SH-SY5Y (cell line): ENCODE measurements around the gene TIAM2.

Experiments
- GATA2 ChIP-seq: IDR thresholded peaks from 2 replicates; pipeline ENCODE4 v1.6.1; 2011; ENCODE audit warnings: mild to moderate bottlenecking, low read depth, low read length
- GATA3 ChIP-seq: IDR thresholded peaks from 2 replicates; pipeline ENCODE4 v1.6.1; 2011; ENCODE audit warnings: low read depth, mild to moderate bottlenecking, low read length, moderate library complexity

GRCh38 chr6:155250701-155251381 is 255.7 kb downstream of the TIAM2 start:
- TF ChIP-seq GATA2 (no peak), GATA3 (no peak)
